ENCODE measurements around the gene SH3PXD2A. TPM values are rescaled to one million over a fixed set of nuclear protein-coding genes. Genes with fewer than 3 reads are reported as not detected.
"Not testable (repeated sequence)": the region's sequence is repeated elsewhere in the genome, so short reads cannot be mapped to it uniquely, and the experiment has no call there.

Gene SH3PXD2A
- total and polyA plus RNA-seq, 7 experiments from 2014 or later: 0.54 to 20.5 (median 9.9) TPM

DNA sequence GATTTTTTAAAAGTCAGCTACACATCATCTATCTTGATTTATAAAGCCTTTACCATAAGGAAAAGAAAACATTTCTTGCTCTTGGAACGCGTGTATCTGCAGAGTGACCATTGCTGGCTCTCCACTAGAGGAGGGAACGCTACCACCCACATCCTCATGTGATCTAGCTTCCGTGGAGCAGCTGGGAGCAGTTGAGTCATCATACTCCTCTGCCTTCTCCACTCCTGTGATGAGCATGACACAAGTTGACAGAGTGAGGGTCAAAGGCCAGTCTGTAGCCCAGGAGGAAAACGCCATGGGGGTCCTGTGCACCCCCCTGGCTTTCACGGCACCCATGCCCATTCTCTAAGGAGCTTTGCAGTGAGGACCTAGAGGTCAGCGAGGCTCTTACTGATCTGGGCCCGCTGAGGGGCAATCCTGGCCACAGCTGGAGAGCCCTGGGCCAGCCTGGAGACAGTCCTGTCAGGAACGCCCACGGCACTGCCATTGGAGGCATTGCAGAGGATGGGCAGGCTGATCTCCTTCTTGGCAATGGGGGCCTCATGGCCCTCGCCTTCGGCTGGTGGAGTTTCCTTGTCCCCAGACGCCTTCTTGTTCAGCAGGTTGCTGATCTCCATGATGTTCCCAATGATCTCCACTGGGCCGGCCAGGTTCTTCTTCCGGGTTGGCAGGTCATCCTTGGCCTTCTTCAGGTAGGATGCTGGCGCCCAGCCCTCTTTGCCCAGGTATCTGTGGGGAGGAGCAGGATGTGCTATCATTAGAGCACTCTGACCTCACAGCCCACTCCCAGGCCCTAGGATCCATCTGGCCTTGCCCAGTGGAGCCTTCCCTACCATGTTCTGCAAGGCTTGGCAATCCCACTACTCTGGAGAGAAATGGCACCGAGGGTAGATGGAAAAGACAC, 242.7 kb downstream of the SH3PXD2A start:
- ATAC-seq: no peak
- ChIA-PET CTCF (interaction anchor here (4.2 kb wide), 1 partner anchor 73 kb away, joined by 17 read pairs; no protein-coding TSS in a partner anchor), POLR2A (interaction anchor here (1.1 kb wide), 1 partner anchor 48 kb away, joined by 3 read pairs; no protein-coding TSS in a partner anchor)
- no peaks in the 10 kb centered on the region for H3K9me3 Mint-ChIP-seq
- Histone ChIP-seq H3K27ac (ENCODE audit: low read depth, low read length) (no peak overlapping the region), H3K4me3 (ENCODE audit: low read length) (no peak overlapping the region), H3K36me3 (ENCODE audit: control insufficient read depth in 2 of 3, insufficient read depth in 3 of 3, low read length in 3 of 3) (peaks cover 0 to 6% (median 0%) of the 10 kb centered on the region in 3 experiments), H3K9me3 (ENCODE audit: control insufficient read depth in 2 of 3, low read length in 3 of 3) (no peaks in the 10 kb centered on the region), H3K27me3 (ENCODE audit: control insufficient read depth in 2 of 2, insufficient read depth in 2 of 2, low read length in 2 of 2) (no peaks in the 10 kb centered on the region), H3K4me1 (ENCODE audit: control insufficient read depth in 2 of 2, insufficient read depth in 2 of 2, low read length in 2 of 2) (no peaks in the 10 kb centered on the region)
- peaks cover 3 to 13% (median 5%) of the 10 kb centered on the region in 5 donors for H3K36me3 Mint-ChIP-seq
- no peak overlapping the region for H3K4me3 Mint-ChIP-seq
- no peaks in the 10 kb centered on the region for H3K27me3 Mint-ChIP-seq
- H3K4me1 Mint-ChIP-seq: peaks cover 0 to 5% (median 0%) of the 10 kb centered on the region in 7 donors
- intact Hi-C loops (cut with micrococcal nuclease): no loop called here
- no peak for DNase-seq
- no peak overlapping the region for H3K27ac Mint-ChIP-seq

DNA sequence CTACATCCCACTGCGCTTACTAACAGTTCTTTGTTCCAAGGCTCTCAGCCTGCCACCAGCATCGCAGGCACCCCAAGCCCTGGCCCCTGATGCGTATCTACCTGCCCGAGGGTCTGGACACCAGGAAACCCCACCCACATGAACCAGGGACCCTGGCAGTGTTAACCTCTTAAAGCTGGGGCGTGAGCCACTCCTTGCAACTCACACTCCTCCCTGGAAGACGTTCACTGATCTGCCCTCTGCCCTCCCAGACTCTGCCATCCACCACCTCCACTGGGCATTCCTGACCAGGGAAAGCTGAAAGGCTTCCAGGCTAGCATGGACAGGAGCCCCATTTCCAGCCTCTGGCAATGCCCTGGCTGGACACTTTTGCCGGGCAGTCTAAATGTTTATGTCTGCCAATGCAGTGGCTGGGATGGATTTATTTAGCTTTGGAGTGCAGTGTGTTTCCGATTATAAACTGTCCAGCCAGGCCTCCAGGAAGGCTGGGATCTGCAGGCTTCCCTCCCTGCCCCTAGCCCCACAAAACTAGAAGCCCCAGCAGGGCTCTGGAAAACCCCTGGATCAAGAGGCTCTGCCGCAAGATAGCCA, 244.4 kb downstream of the SH3PXD2A start:
- Histone ChIP-seq H3K27ac (ENCODE audit: low read depth, low read length) (no peak overlapping the region), H3K4me1 (ENCODE audit: control insufficient read depth in 2 of 2, insufficient read depth in 2 of 2, low read length in 2 of 2) (no peaks in the 10 kb centered on the region), H3K36me3 (ENCODE audit: control insufficient read depth in 2 of 3, insufficient read depth in 3 of 3, low read length in 3 of 3) (no peaks in the 10 kb centered on the region), H3K9me3 (ENCODE audit: control insufficient read depth in 2 of 3, low read length in 3 of 3) (no peaks in the 10 kb centered on the region), H3K27me3 (ENCODE audit: control insufficient read depth in 2 of 2, insufficient read depth in 2 of 2, low read length in 2 of 2) (no peaks in the 10 kb centered on the region), H3K4me3 (ENCODE audit: low read length) (no peak overlapping the region)
- H3K4me3 Mint-ChIP-seq: no peak overlapping the region
- no peaks in the 10 kb centered on the region for H3K27me3 Mint-ChIP-seq
- no peaks in the 10 kb centered on the region for H3K9me3 Mint-ChIP-seq
- intact Hi-C loops (cut with micrococcal nuclease): no loop called here
- DNase-seq: no peak
- H3K36me3 Mint-ChIP-seq: peaks cover 3 to 13% (median 5%) of the 10 kb centered on the region in 5 donors
- CTCF ChIA-PET: interaction anchor here (4.2 kb wide), 1 partner anchor 75 kb away, joined by 17 read pairs; no protein-coding TSS in a partner anchor
- peak overlapping the region in 1 of 9 donors; percentile 42 for H3K27ac Mint-ChIP-seq
- no peak for ATAC-seq
- H3K4me1 Mint-ChIP-seq: peaks cover 0 to 5% (median 0%) of the 10 kb centered on the region in 7 donors
- POLR2A ChIA-PET: interaction anchor here (0.7 kb wide), 1 partner anchor 50 kb away, joined by 4 read pairs; no protein-coding TSS in a partner anchor

DNA sequence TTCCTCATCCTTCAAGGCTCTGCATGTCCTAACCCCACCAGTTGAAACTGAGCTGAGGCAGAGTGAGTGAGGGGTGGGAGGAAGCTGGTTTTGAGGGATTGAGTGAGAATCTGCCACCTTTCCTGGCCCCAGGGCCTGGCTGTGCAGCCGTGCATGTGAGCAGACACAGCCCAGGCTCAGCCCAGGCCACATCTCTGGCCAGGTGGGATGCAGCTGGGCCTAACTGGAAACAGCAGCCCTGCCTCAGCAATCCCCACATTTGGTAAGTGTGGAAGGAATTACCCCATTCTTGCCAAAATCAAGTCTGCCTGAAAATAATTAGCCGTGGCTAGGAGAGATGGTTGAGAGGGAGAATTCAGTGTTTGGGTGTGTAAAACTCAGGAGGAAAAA, 245.3 kb downstream of the SH3PXD2A start:
- H3K36me3 Mint-ChIP-seq: peaks cover 4 to 10% (median 5%) of the 10 kb centered on the region in 5 donors
- intact Hi-C loops (cut with micrococcal nuclease): no loop called here
- Histone ChIP-seq H3K9me3 (ENCODE audit: control insufficient read depth in 2 of 3, low read length in 3 of 3) (no peaks in the 10 kb centered on the region), H3K27ac (ENCODE audit: low read depth, low read length) (no peak overlapping the region), H3K27me3 (ENCODE audit: control insufficient read depth in 2 of 2, insufficient read depth in 2 of 2, low read length in 2 of 2) (no peaks in the 10 kb centered on the region), H3K4me3 (ENCODE audit: low read length) (no peak overlapping the region), H3K36me3 (ENCODE audit: control insufficient read depth in 2 of 3, insufficient read depth in 3 of 3, low read length in 3 of 3) (no peaks in the 10 kb centered on the region), H3K4me1 (ENCODE audit: control insufficient read depth in 2 of 2, insufficient read depth in 2 of 2, low read length in 2 of 2) (no peaks in the 10 kb centered on the region)
- ATAC-seq: no peak
- H3K4me3 Mint-ChIP-seq: no peak overlapping the region
- peaks cover 0 to 4% (median 0%) of the 10 kb centered on the region in 7 donors for H3K4me1 Mint-ChIP-seq
- no peak overlapping the region for H3K27ac Mint-ChIP-seq
- ChIA-PET POLR2A (interaction anchor here (0.7 kb wide), 1 partner anchor 76 kb away, joined by 3 read pairs; no protein-coding TSS in a partner anchor), CTCF (interaction anchor here (0.7 to 4.2 kb wide), 2 partner anchors 76 to 227 kb away, joined by 3 to 17 read pairs; no protein-coding TSS in a partner anchor)
- H3K9me3 Mint-ChIP-seq: no peaks in the 10 kb centered on the region
- DNase-seq: no peak
- no peaks in the 10 kb centered on the region for H3K27me3 Mint-ChIP-seq

DNA sequence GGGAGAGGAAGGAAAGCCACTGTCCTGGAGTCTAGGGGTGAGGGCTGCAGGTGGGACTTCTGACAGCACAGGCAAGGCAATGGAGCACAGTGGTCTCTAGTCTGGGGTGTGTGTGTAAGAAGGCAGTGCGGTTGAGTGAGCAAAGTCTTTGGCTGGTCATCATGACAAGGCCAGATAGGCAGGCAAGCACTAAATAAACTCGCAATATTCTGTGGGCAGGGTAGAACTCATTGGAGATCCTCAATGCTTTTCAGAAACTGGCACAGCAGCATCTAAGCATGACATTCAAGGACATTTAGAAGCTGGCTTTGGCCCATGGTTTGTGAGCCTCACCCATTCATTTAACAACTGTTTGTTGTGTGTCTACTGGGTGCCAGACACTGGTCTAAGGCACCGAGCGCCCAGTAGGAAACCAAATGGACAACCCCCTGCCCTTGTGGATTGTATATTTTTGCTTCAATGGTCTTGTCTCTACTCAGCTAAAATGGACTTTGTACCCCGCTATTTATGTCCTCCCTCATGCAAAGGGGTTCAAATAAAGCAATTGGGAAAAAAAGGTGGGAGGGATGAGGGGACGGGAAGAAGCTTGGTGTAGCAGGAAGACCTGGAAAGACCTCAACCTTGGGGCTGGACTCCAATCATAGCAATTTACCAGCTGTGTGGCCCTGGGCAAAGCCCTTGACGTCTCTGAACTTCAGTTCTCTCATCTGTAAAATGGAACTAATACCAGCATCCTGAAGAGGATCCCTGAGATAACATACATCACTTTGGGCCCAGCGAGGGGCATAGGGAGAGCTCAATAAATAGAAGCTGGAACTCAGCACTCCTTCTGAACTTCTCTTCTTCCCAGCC, 245.9 kb downstream of the SH3PXD2A start:
- Histone ChIP-seq H3K27me3 (ENCODE audit: control insufficient read depth in 2 of 2, insufficient read depth in 2 of 2, low read length in 2 of 2) (no peaks in the 10 kb centered on the region), H3K9me3 (ENCODE audit: control insufficient read depth in 2 of 3, low read length in 3 of 3) (no peaks in the 10 kb centered on the region), H3K27ac (ENCODE audit: low read depth, low read length) (no peak overlapping the region), H3K4me1 (ENCODE audit: control insufficient read depth in 2 of 2, insufficient read depth in 2 of 2, low read length in 2 of 2) (no peaks in the 10 kb centered on the region), H3K36me3 (ENCODE audit: control insufficient read depth in 2 of 3, insufficient read depth in 3 of 3, low read length in 3 of 3) (no peaks in the 10 kb centered on the region), H3K4me3 (ENCODE audit: low read length) (no peak overlapping the region)
- DNase-seq (no peak), ATAC-seq (no peak)
- Mint-ChIP-seq H3K27ac (peak overlapping the region in 1 of 9 donors; percentile 17), H3K9me3 (no peaks in the 10 kb centered on the region), H3K27me3 (no peaks in the 10 kb centered on the region), H3K36me3 (peaks cover 0 to 10% (median 5%) of the 10 kb centered on the region in 5 donors), H3K4me1 (peaks cover 0 to 3% (median 0%) of the 10 kb centered on the region in 7 donors), H3K4me3 (no peak overlapping the region)
- CTCF ChIA-PET: interaction anchor here (0.7 to 4.2 kb wide), 2 partner anchors 77 to 228 kb away, joined by 3 to 17 read pairs; no protein-coding TSS in a partner anchor
- POLR2A ChIA-PET: no interaction called here
- intact Hi-C loops (cut with micrococcal nuclease): loop anchor here in 1 of 2 donors (10.0 kb wide), 1 partner anchor 245 kb away; the partner anchor contains the start of gene SH3PXD2A

DNA sequence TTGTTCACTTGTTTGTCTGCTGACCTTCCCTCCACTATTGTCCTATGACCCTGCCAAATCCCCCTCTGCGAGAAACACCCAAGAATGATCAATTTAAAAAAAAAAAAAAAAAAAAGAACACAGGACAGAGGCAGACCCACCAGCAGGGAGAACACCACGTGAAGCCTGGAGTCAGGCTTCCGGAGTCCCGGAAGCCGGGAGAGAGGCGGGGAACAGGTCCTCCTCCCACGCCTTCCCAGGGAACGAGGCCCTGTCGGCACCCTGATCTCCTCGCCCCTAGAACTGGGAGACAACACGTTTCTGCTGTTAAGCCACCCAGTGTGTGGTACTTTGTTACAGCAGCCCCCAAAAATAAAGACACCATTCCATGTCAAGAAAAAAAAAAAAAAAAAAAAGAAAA, 247.3 kb downstream of the SH3PXD2A start:
- H3K4me3 Mint-ChIP-seq; CTCF ChIA-PET; H3K27ac Mint-ChIP-seq; H3K9me3 ChIP-seq (ENCODE audit: control insufficient read depth in 2 of 3, low read length in 3 of 3); H3K27me3 ChIP-seq (ENCODE audit: control insufficient read depth in 2 of 2, insufficient read depth in 2 of 2, low read length in 2 of 2); H3K36me3 Mint-ChIP-seq; H3K4me1 Mint-ChIP-seq; H3K27ac ChIP-seq (ENCODE audit: low read depth, low read length); H3K4me3 ChIP-seq (ENCODE audit: low read length); DNase-seq; H3K4me1 ChIP-seq (ENCODE audit: control insufficient read depth in 2 of 2, insufficient read depth in 2 of 2, low read length in 2 of 2); POLR2A ChIA-PET; ATAC-seq; H3K36me3 ChIP-seq (ENCODE audit: control insufficient read depth in 2 of 3, insufficient read depth in 3 of 3, low read length in 3 of 3); H3K27me3 Mint-ChIP-seq; H3K9me3 Mint-ChIP-seq: not testable (repeated sequence)
- intact Hi-C loops (cut with micrococcal nuclease): loop anchor here in 1 of 2 donors (10.0 kb wide), 1 partner anchor 247 kb away; the partner anchor contains the start of gene SH3PXD2A

DNA sequence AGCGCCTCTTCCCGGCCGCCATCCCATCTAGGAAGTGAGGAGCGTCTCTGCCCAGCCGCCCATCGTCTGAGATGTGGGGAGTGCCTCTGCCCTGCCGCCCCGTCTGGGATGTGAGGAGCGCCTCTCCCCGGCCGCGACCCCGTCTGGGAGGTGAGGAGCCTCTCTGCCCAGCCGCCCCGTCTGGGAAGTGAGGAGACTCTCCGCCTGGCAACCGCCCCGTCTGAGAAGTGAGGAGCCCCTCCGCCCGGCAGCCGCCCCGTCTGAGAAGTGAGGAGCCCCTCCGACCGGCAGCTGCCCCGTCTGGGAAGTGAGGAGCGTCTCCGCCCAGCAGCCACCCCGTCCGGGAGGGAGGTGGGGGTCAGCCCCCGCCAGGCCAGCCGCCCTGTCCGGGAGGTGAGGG, 248.3 kb downstream of the SH3PXD2A start:
- H3K9me3 ChIP-seq (ENCODE audit: control insufficient read depth in 2 of 3, low read length in 3 of 3); CTCF ChIA-PET; DNase-seq; H3K4me1 ChIP-seq (ENCODE audit: control insufficient read depth in 2 of 2, insufficient read depth in 2 of 2, low read length in 2 of 2); H3K4me3 Mint-ChIP-seq; H3K27me3 ChIP-seq (ENCODE audit: control insufficient read depth in 2 of 2, insufficient read depth in 2 of 2, low read length in 2 of 2); H3K4me1 Mint-ChIP-seq; ATAC-seq; POLR2A ChIA-PET; H3K27ac ChIP-seq (ENCODE audit: low read depth, low read length); H3K36me3 ChIP-seq (ENCODE audit: control insufficient read depth in 2 of 3, insufficient read depth in 3 of 3, low read length in 3 of 3); H3K27ac Mint-ChIP-seq; H3K4me3 ChIP-seq (ENCODE audit: low read length); H3K27me3 Mint-ChIP-seq; H3K9me3 Mint-ChIP-seq: not testable (repeated sequence)
- intact Hi-C loops (cut with micrococcal nuclease): loop anchor here in 1 of 2 donors (10.0 kb wide), 1 partner anchor 248 kb away; the partner anchor contains the start of gene SH3PXD2A
- H3K36me3 Mint-ChIP-seq: peaks cover 2 to 11% (median 4%) of the 10 kb centered on the region in 5 donors
